ENCODE results near the gene DCST1. TPM values are rescaled to one million over a fixed set of nuclear protein-coding genes. Genes with fewer than 3 reads are reported as not detected.

DCST1 gene
- total and polyA plus RNA-seq, 2 of the 4 experiments (the other 2 are of a cell fraction), result not detected

DNA sequence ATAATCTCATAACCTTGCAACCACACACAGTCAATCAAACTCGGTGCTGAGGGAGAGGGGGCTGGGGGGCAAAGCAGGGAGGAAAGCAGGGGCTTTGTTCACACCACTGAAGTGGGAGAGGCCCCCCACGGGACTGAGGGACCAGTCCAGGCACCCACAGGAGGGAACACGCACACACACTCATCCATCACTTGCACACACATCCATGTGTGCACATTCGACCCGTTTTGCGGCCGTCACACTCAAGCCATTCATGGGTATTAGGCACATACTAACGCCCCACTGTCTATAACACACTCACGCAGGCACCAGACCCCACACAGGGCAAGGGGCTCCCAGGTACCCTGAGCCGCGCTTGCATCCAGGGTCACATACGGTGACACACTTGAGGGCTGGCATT is 59.0 kb downstream of the DCST1 start:
- Histone ChIP-seq H2AFZ (replicated peaks; ENCODE audit: low read length, poor library complexity) (peak overlapping the region; percentile 14), H3K4me1 (ENCODE audit: control insufficient read depth, insufficient read depth, low read length) (peaks cover 4% of the 10 kb centered on the region; the same call in 1 of the 2 replicates), H3K27me3 (ENCODE audit: control insufficient read depth, insufficient read depth, low read length) (peaks cover 20% of the 10 kb centered on the region), H3K56ac (ENCODE audit: extremely low read depth, insufficient read depth, low read length) (no peak overlapping the region), H2BK15ac (ENCODE audit: low read depth, low read length) (no peak overlapping the region), H2BK120ac (ENCODE audit: low read depth, low read length) (no peak overlapping the region), H3K9me1 (ENCODE audit: insufficient read depth, low read length) (peaks cover 3% of the 10 kb centered on the region; the same call in 1 of the 2 replicates), H2AK9ac (replicated peaks; ENCODE audit: low read depth, low read length, poor library complexity) (peak overlapping the region; percentile 26), H3K36me3 (ENCODE audit: control insufficient read depth, insufficient read depth, low read length) (no peaks in the 10 kb centered on the region), H3K9ac (ENCODE audit: low read depth, low read length) (no peak overlapping the region), H2BK5ac (ENCODE audit: low read depth, low read length, poor library complexity, severe bottlenecking) (no peak overlapping the region), H3K14ac (replicated peaks; ENCODE audit: low read depth, low read length) (no peak overlapping the region), H2BK20ac (ENCODE audit: low read depth, low read length) (no peak overlapping the region), H3K9me3 (ENCODE audit: control insufficient read depth, insufficient read depth, low read length) (peaks cover 1% of the 10 kb centered on the region), H2AK5ac (ENCODE audit: low read depth, low read length) (no peak overlapping the region), H3K27ac (ENCODE audit: insufficient read depth, low read length) (no peak overlapping the region), H4K5ac (ENCODE audit: low read depth, low read length) (no peak overlapping the region), H3K18ac (ENCODE audit: low read depth, low read length) (no peak overlapping the region), H4K8ac (ENCODE audit: low read depth in 2 of 2, low read length in 2 of 2) (no peak overlapping the region), H3K4me3 (ENCODE audit: insufficient read depth, low read depth, low read length) (no peak overlapping the region), H4K20me1 (ENCODE audit: insufficient read depth, low read length) (no peaks in the 10 kb centered on the region), H4K91ac (ENCODE audit: insufficient read depth, low read depth, low read length) (no peak overlapping the region), H3K4me2 (ENCODE audit: low read depth, low read length) (no peak overlapping the region), H3K23ac (ENCODE audit: low read depth, low read length) (no peak overlapping the region), H3K4ac (ENCODE audit: low read depth, low read length) (no peak overlapping the region), H3K79me1 (ENCODE audit: low read depth in 1 of 2, low read length in 2 of 2) (no peaks in the 10 kb centered on the region)
- in situ Hi-C loops (cut with MboI; ENCODE audit: low sequenced_read_pairs), result loop anchor here (5.0 kb wide), 1 partner anchor 75 kb away; no protein-coding TSS in a partner anchor
- ATAC-seq (ENCODE audit: low read depth) (no peak), DNase-seq (no peak)
- ChIA-PET POLR2A (ENCODE audit: unreplicated experiment) (no interaction called here), CTCF (no interaction called here)
- dilution Hi-C loops (cut with HindIII; ENCODE audit: low sequenced_read_pairs, unreplicated experiment), result no loop called here
- TF ChIP-seq MXI1 (IDR thresholded peaks at IDR 0.05; ENCODE audit: borderline replicate concordance, low read depth, low read length), result no peak
- TF ChIP-seq, protein P1, sequence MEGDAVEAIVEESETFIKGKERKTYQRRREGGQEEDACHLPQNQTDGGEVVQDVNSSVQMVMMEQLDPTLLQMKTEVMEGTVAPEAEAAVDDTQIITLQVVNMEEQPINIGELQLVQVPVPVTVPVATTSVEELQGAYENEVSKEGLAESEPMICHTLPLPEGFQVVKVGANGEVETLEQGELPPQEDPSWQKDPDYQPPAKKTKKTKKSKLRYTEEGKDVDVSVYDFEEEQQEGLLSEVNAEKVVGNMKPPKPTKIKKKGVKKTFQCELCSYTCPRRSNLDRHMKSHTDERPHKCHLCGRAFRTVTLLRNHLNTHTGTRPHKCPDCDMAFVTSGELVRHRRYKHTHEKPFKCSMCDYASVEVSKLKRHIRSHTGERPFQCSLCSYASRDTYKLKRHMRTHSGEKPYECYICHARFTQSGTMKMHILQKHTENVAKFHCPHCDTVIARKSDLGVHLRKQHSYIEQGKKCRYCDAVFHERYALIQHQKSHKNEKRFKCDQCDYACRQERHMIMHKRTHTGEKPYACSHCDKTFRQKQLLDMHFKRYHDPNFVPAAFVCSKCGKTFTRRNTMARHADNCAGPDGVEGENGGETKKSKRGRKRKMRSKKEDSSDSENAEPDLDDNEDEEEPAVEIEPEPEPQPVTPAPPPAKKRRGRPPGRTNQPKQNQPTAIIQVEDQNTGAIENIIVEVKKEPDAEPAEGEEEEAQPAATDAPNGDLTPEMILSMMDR (conservative IDR thresholded peaks at IDR 0.05; ENCODE audit: low read depth, low read length), result no peak
- TF ChIP-seq CEBPB (IDR thresholded peaks at IDR 0.05; ENCODE audit: low read depth, low read length), result no peak
- no peak for TF ChIP-seq CHD1 (IDR thresholded peaks at IDR 0.05; ENCODE audit: low read depth, low read length)
- TF ChIP-seq, protein P2, sequence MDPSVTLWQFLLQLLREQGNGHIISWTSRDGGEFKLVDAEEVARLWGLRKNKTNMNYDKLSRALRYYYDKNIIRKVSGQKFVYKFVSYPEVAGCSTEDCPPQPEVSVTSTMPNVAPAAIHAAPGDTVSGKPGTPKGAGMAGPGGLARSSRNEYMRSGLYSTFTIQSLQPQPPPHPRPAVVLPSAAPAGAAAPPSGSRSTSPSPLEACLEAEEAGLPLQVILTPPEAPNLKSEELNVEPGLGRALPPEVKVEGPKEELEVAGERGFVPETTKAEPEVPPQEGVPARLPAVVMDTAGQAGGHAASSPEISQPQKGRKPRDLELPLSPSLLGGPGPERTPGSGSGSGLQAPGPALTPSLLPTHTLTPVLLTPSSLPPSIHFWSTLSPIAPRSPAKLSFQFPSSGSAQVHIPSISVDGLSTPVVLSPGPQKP (IDR thresholded peaks at IDR 0.05; ENCODE audit: borderline replicate concordance, low read depth, low read length), result no peak
- no peak for TF ChIP-seq RCOR1 (IDR thresholded peaks at IDR 0.05; ENCODE audit: insufficient replicate concordance, low read length)
- TF ChIP-seq, protein P3, sequence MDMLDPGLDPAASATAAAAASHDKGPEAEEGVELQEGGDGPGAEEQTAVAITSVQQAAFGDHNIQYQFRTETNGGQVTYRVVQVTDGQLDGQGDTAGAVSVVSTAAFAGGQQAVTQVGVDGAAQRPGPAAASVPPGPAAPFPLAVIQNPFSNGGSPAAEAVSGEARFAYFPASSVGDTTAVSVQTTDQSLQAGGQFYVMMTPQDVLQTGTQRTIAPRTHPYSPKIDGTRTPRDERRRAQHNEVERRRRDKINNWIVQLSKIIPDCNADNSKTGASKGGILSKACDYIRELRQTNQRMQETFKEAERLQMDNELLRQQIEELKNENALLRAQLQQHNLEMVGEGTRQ (IDR thresholded peaks at IDR 0.05; ENCODE audit: low read depth, low read length), result no peak
- no peak for TF ChIP-seq RFX5 (IDR thresholded peaks at IDR 0.05; ENCODE audit: low read depth, low read length)
- TF ChIP-seq MAFK (IDR thresholded peaks at IDR 0.05; ENCODE audit: low read depth, low read length), result no peak
- TF ChIP-seq MAZ (IDR thresholded peaks at IDR 0.05; ENCODE audit: borderline replicate concordance, low read depth, low read length), result no peak
- TF ChIP-seq NFE2L2 (IDR thresholded peaks at IDR 0.05; ENCODE audit: low read depth, low read length), result no peak
- 90% methylated on average over 6 of the region's 12 CpGs; no CpG with 5 or more reads in 1 of the 2 experiments for WGBS, 2 experiments (ENCODE audit: extremely low coverage in 2 of 2, insufficient read length in 1 of 2)
- no TSS peak for BruUV-seq (replicated peaks)
- intact Hi-C loops (cut with micrococcal nuclease), result loop anchor here (5.0 kb wide), 1 partner anchor 35 kb away; the partner anchor contains the start of gene EFNA1

Data from IMR-90 (cell line).